ENCODE data around the gene PGAP3.

Gene PGAP3

DNA sequence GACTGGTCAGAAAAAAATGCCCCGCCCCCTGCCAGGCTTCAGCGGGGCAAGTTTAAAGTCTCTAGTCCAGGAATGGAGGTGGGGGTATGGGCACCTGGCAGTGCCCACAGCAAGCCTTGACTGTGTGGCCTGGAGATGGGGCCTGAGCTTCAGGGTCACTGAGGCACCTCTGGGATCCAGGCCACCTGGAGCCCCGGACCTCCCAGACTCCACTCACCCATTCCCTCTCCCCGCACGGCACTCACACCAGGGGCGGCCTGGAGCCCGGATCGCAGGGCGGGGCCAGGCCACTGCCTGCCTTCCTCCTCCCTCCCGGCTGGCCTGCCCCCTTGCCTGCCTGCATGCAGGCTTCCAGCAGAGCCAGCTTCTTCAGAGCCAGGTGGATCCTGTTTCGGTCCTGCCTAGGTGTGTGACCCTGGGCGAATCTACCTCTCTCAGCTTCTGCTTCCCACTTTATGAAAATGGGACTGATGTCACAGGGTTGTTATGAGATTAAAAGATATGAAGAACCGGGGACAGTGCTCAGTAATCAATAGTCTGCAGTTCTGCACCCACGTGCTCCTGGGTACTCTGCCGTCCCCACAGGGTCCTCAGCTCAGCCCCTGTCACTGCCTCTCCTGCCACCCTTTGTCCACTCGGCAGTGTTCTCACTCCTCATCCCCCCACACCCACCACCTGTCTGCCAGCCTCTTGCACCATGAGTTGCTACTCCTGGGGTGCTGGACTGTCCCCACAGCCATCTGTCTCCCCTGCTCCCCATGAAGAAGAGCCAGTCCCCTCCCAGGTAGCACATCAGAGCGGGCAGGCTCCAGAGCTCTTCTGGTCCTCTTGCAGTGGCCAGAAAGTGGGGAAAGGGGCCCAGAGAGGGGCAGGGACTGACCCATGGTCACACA, 23.9 kb downstream of the PGAP3 start:
- no peaks in the 10 kb centered on the region for H3K9me3 ChIP-seq (ENCODE audit: control extremely low read depth in 1 of 5, control insufficient read depth in 4 of 5, insufficient read depth in 2 of 5, low read depth in 1 of 5, low read length in 4 of 5)
- ChIA-PET POLR2A (no interaction called here), CTCF (interaction anchor here (0.8 to 22.5 kb wide), 4 partner anchors 10 to 113 kb away, joined by 3 to 445 read pairs (median 91); partner anchors contain the start of gene PPP1R1B)
- H3K27ac ChIP-seq (ENCODE audit: insufficient read depth in 1 of 2, low read depth in 1 of 2, low read length in 2 of 2, poor library complexity in 1 of 2, severe bottlenecking in 2 of 2), result no peak overlapping the region
- peaks cover 0 to 88% (median 49%) of the 10 kb centered on the region in 4 experiments for H3K4me1 ChIP-seq (ENCODE audit: control extremely low read depth in 1 of 4, control insufficient read depth in 4 of 4, insufficient read depth in 4 of 4, low read length in 3 of 4)
- peaks cover 0 to 35% (median 15%) of the 10 kb centered on the region in 4 experiments for H3K36me3 ChIP-seq (ENCODE audit: control insufficient read depth in 4 of 4, insufficient read depth in 4 of 4, low read length in 3 of 4)
- no peak overlapping the region for H3K4me3 ChIP-seq (ENCODE audit: control insufficient read depth in 1 of 7, extremely low read depth in 1 of 7, insufficient read depth in 4 of 7, low read depth in 2 of 7, low read length in 6 of 7)
- peaks cover 0 to 16% (median 7%) of the 10 kb centered on the region in 5 experiments for H3K27me3 ChIP-seq (replicated peaks in 2 of 5; ENCODE audit: control insufficient read depth in 4 of 5, insufficient read depth in 5 of 5, low read length in 4 of 5)
- DNase-seq, result no peak
- 55% methylated on average over 15 of the region's 17 CpGs for WGBS (ENCODE audit: insufficient coverage)

DNA sequence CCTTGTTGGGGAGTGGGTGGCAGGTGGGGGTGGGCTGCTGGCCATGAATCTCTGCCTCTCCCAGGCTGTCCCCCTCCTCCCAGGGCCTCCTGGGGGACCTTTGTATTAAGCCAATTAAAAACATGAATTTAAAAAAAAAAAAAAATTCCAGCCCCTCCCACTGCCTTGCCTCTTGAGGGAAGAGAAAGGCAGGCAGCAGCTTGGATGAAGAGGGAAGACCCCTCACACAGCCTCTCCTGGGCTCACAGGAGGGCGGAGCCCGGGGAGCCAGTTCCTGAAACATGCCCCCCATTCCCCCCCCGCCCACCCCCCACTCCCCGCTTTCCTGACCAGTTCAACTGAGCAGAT, 24.5 kb downstream of the PGAP3 start:
- CTCF ChIA-PET, result interaction anchor here (4.2 to 22.5 kb wide), 3 partner anchors 9 to 38 kb away, joined by 27 to 445 read pairs (median 155); partner anchors contain the start of gene PPP1R1B

DNA sequence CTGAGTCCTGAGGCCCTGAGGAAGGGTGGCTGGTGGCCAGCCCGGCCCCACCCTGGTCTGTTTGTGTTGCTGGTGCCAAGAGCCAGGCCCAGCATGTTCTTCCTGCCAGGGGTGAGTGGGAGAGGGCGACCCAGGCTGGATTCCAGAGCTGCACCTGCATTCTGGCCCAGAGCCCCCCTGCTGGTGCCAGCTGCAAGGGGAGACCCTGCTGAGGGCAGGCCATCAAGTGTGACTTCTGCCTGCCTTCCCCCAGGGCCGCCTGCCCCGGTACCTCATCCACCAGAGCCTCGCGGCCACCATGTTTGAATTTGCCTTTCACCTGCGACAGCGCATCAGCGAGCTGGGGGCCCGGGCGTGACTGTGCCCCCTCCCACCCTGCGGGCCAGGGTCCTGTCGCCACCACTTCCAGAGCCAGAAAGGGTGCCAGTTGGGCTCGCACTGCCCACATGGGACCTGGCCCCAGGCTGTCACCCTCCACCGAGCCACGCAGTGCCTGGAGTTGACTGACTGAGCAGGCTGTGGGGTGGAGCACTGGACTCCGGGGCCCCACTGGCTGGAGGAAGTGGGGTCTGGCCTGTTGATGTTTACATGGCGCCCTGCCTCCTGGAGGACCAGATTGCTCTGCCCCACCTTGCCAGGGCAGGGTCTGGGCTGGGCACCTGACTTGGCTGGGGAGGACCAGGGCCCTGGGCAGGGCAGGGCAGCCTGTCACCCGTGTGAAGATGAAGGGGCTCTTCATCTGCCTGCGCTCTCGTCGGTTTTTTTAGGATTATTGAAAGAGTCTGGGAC, 25.1 kb downstream of the PGAP3 start:
- POLR2A ChIA-PET, result no interaction called here
- CTCF ChIA-PET, result interaction anchor here (1.0 to 22.5 kb wide), 4 partner anchors 8 to 37 kb away, joined by 4 to 445 read pairs (median 18); partner anchors contain the start of genes PNMT and PPP1R1B
- Histone ChIP-seq H3K27ac (ENCODE audit: insufficient read depth in 1 of 2, low read depth in 1 of 2, low read length in 2 of 2, poor library complexity in 1 of 2, severe bottlenecking in 2 of 2) (no peak overlapping the region), H3K27me3 (replicated peaks in 2 of 5; ENCODE audit: control insufficient read depth in 4 of 5, insufficient read depth in 5 of 5, low read length in 4 of 5) (peaks cover 0 to 16% (median 7%) of the 10 kb centered on the region in 5 experiments), H3K9me3 (ENCODE audit: control extremely low read depth in 1 of 5, control insufficient read depth in 4 of 5, insufficient read depth in 2 of 5, low read depth in 1 of 5, low read length in 4 of 5) (no peaks in the 10 kb centered on the region), H3K4me1 (ENCODE audit: control extremely low read depth in 1 of 4, control insufficient read depth in 4 of 4, insufficient read depth in 4 of 4, low read length in 3 of 4) (peaks cover 0 to 90% (median 46%) of the 10 kb centered on the region in 4 experiments), H3K36me3 (ENCODE audit: control insufficient read depth in 4 of 4, insufficient read depth in 4 of 4, low read length in 3 of 4) (peaks cover 0 to 46% (median 19%) of the 10 kb centered on the region in 4 experiments), H3K4me3 (ENCODE audit: control insufficient read depth in 1 of 7, extremely low read depth in 1 of 7, insufficient read depth in 4 of 7, low read depth in 2 of 7, low read length in 6 of 7) (no peak overlapping the region)
- WGBS (ENCODE audit: insufficient coverage), result 95% methylated on average over 16 of the region's 22 CpGs
- no peak for DNase-seq

More for the DNA sequence above, 24.5 kb downstream of the PGAP3 start:
- Histone ChIP-seq H3K27ac (ENCODE audit: insufficient read depth in 1 of 2, low read depth in 1 of 2, low read length in 2 of 2, poor library complexity in 1 of 2, severe bottlenecking in 2 of 2) (no peak overlapping the region), H3K27me3 (replicated peaks in 2 of 5; ENCODE audit: control insufficient read depth in 4 of 5, insufficient read depth in 5 of 5, low read length in 4 of 5) (peaks cover 0 to 16% (median 7%) of the 10 kb centered on the region in 5 experiments), H3K36me3 (ENCODE audit: control insufficient read depth in 4 of 4, insufficient read depth in 4 of 4, low read length in 3 of 4) (peaks cover 0 to 41% (median 16%) of the 10 kb centered on the region in 4 experiments), H3K9me3 (ENCODE audit: control extremely low read depth in 1 of 5, control insufficient read depth in 4 of 5, insufficient read depth in 2 of 5, low read depth in 1 of 5, low read length in 4 of 5) (no peaks in the 10 kb centered on the region), H3K4me3 (ENCODE audit: control insufficient read depth in 1 of 7, extremely low read depth in 1 of 7, insufficient read depth in 4 of 7, low read depth in 2 of 7, low read length in 6 of 7) (no peak overlapping the region), H3K4me1 (ENCODE audit: control extremely low read depth in 1 of 4, control insufficient read depth in 4 of 4, insufficient read depth in 4 of 4, low read length in 3 of 4) (peaks cover 0 to 89% (median 47%) of the 10 kb centered on the region in 4 experiments)
- no CpG with 5 or more reads among the region's 4 CpGs for WGBS (ENCODE audit: insufficient coverage)
- POLR2A ChIA-PET, result no interaction called here
- DNase-seq, result no peak

DNA sequence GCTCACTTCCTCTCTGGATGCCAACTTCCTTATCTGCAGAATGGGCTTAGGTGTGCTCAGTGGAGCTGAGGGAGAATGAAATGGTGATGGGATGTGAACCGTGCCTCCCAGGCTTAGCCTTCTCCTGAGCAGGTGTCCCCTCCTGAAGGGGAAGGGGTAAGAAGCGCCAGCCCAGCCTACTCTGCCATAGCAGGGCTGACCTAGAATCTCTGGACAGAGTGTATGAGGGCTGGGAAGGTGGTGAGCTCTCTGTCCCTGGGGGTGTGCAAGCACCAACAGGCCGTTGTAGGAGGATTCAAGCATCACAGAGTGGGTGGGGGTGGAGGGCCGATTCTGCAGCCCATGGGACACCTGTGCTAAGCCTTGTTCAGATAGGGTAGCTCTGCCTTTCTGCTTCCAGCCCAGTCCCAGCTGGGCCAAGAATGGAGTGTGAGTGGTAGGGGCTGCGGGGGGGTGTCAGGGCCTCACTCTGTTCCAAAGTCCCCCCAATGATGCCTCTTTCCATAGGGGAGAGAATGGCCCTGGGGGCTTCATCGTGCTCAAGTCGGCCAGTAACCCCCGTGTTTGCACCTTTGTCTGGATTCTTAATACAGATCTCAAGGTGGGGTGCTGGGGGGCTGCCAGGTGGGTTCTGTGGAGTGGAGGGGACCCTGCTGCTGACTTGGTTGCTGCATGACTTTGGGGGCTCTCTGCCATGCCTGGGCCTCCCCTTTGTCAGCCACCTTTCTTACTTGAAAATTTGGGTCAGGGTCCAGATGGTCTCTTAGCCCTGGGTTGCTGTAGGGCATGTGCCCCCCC, 25.9 kb downstream of the PGAP3 start:
- no peaks in the 10 kb centered on the region for H3K9me3 ChIP-seq (ENCODE audit: control extremely low read depth in 1 of 5, control insufficient read depth in 4 of 5, insufficient read depth in 2 of 5, low read depth in 1 of 5, low read length in 4 of 5)
- peak overlapping the region in 3 of 7 experiments; percentile 4 to 48 (median 32) for H3K4me3 ChIP-seq (ENCODE audit: control insufficient read depth in 1 of 7, extremely low read depth in 1 of 7, insufficient read depth in 4 of 7, low read depth in 2 of 7, low read length in 6 of 7)
- DNase-seq, result no peak
- whole genome bisulfite sequencing (ENCODE audit: insufficient coverage), result 100% methylated on average over 4 of the region's 8 CpGs
- H3K27me3 ChIP-seq (replicated peaks in 2 of 5; ENCODE audit: control insufficient read depth in 4 of 5, insufficient read depth in 5 of 5, low read length in 4 of 5), result peaks cover 0 to 13% (median 3%) of the 10 kb centered on the region in 5 experiments
- H3K36me3 ChIP-seq (ENCODE audit: control insufficient read depth in 4 of 4, insufficient read depth in 4 of 4, low read length in 3 of 4), result peaks cover 2 to 49% (median 22%) of the 10 kb centered on the region in 4 experiments
- ChIA-PET CTCF (interaction anchor here (1.0 to 22.5 kb wide), 4 partner anchors 8 to 36 kb away, joined by 4 to 445 read pairs (median 18); partner anchors contain the start of genes PNMT and PPP1R1B), POLR2A (no interaction called here)
- H3K4me1 ChIP-seq (ENCODE audit: control extremely low read depth in 1 of 4, control insufficient read depth in 4 of 4, insufficient read depth in 4 of 4, low read length in 3 of 4), result peaks cover 0 to 84% (median 41%) of the 10 kb centered on the region in 4 experiments
- no peak overlapping the region for H3K27ac ChIP-seq (ENCODE audit: insufficient read depth in 1 of 2, low read depth in 1 of 2, low read length in 2 of 2, poor library complexity in 1 of 2, severe bottlenecking in 2 of 2)

DNA sequence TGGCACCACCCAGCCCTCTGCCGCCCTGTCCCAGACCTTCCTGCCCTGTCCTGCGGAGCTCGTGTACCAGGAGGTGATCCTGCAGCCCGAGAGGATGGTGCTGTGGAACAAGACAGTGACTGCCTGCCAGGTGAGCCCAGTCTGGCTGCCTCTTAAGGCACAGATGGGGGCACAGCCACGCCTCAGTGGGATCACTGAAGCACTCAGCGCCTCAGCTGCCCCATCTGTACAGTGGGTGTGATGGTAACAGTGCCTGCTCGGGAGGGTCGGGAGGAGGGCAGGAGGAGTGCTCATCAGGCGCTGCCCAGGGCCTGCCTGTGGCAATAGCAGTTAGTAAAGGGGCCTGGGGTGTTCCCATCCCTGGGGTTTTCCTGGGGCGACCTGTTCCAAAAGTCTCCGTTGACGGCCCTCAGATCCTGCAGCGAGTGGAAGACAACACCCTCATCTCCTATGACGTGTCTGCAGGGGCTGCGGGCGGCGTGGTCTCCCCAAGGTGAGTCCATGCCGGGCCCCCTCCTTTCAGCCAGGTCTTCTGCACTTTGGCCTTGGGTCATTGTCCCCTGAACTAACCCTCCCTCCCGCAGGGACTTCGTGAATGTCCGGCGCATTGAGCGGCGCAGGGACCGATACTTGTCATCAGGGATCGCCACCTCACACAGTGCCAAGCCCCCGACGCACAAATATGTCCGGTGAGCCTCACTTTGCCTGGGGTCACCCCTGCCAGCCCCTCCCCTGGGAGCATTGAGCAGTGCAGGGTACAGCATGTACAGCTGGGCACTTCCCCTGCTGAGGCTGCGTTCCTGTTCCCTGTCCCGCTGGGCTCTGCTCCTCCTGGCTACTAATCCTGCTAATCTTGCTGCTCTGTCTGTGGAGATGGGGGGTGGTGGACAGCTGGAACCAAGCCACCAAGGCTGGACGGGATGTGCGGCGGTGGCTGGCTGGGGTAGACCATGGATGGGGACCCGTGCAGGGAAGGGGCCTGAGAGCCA, 27.2 kb downstream of the PGAP3 start:
- ChIA-PET CTCF (interaction anchor here (1.0 to 22.5 kb wide), 4 partner anchors 8 to 35 kb away, joined by 4 to 445 read pairs (median 18); partner anchors contain the start of genes PNMT and PPP1R1B), POLR2A (no interaction called here)
- peak overlapping the region in 4 of 7 experiments; percentile 6 to 67 (median 50) for H3K4me3 ChIP-seq (ENCODE audit: control insufficient read depth in 1 of 7, extremely low read depth in 1 of 7, insufficient read depth in 4 of 7, low read depth in 2 of 7, low read length in 6 of 7)
- H3K27ac ChIP-seq (ENCODE audit: insufficient read depth in 1 of 2, low read depth in 1 of 2, low read length in 2 of 2, poor library complexity in 1 of 2, severe bottlenecking in 2 of 2), result peak overlapping the region; percentile 64 to 79
- H3K4me1 ChIP-seq (ENCODE audit: control extremely low read depth in 1 of 4, control insufficient read depth in 4 of 4, insufficient read depth in 4 of 4, low read length in 3 of 4), result peaks cover 0 to 77% (median 37%) of the 10 kb centered on the region in 4 experiments
- 89% methylated on average over 31 of the region's 35 CpGs for WGBS (ENCODE audit: insufficient coverage)
- no peak for DNase-seq
- H3K36me3 ChIP-seq (ENCODE audit: control insufficient read depth in 4 of 4, insufficient read depth in 4 of 4, low read length in 3 of 4), result peaks cover 2 to 60% (median 29%) of the 10 kb centered on the region in 4 experiments
- no peaks in the 10 kb centered on the region for H3K9me3 ChIP-seq (ENCODE audit: control extremely low read depth in 1 of 5, control insufficient read depth in 4 of 5, insufficient read depth in 2 of 5, low read depth in 1 of 5, low read length in 4 of 5)
- peaks cover 0 to 2% (median 0%) of the 10 kb centered on the region in 5 experiments for H3K27me3 ChIP-seq (replicated peaks in 2 of 5; ENCODE audit: control insufficient read depth in 4 of 5, insufficient read depth in 5 of 5, low read length in 4 of 5)
